EL (cell line): ENCODE data around the gene TM4SF20.
"Not testable (repeated sequence)": the region's sequence is repeated elsewhere in the genome, so short reads cannot be mapped to it uniquely, and the experiment has no call there.

Source experiments
- DNase-seq: peaks from one replicate; pipeline ENCODE4 v3.0.0-alpha.2; 2016

Gene TM4SF20

DNA sequence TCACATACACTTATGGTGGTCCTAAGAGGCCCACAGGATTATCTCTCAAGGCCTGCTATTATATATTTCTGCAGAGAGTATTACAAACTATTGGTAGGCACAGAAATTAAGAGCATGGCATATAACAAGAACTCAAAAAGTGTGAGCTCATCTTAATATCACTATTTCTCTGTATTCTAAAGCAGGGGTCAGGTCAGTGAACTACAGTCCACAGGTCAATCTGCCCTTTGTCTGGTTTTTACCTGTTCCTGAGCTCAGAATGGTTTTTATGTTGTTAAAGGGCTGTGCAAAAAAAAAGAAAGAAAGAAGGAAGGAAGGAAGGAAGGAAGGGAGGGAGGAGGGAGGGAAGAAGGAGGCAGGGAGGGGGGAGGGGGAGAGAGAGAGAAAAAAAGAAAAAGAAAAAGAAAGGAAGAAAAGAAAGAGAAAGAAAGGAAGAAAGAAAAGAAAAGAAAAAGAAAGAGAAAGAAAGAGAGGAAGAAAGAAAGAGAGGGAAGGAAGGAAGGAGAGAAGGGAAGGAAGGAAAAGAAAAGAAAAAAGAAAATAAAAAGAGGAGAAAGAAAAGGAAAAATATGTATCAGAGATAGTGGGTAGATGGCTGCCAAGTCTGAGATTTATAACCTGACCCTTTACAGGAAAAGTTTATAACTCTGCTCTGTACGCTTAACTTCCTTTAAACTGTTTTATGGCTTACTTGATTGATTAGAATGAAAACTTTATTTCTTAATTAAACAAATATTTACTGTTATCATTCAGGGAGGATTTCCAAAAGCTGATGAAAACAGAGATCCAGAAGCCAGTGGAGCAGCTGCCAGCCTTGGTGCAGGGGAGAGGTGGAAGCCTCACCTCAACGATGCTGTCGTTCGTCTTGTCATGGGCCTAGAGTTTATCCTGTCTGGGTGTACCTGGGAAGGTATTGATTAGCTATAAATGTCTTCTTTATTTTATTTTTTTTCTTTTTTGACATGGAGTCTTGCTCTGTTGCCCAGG, 19.9 kb upstream of the TM4SF20 start:
- no peak for DNase-seq

DNA sequence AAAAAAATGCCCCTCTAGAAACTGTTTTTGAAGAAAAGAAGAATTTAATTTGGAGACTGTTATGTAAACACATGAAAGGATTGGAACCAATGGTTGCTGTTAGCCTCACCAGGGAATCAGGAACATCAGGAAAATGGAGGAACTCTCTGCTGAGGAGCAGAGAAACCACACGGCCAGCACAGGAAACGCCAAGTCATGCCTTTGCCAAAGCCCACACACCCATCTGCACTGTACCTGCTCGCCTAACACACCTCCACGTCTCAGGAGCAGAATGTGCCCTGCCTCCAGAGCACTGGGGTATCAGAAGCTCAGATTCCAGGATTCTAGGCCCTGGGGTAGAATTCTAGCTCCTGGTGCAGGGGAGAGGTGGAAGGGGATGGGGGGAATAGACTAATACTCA, 18.5 kb upstream of the TM4SF20 start:
- DNase-seq = no peak

DNA sequence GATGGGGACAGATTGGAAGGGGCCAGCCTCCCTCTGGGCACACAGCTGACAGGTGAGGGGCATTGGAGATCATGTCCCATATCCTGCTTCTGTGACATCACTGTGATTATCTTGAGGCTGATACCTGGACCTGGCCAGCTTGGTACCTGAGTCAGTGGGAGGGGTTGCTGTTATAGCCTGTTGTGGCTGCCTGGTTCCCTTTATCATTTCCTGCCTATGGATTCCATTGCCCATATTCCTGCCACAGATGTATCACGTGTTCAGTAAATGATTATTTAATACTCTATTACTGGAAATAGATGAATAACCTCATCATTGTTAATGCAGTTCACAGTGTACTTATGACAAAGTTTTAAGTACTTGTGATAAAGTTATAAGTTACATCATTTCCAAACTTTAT, 16.4 kb upstream of the TM4SF20 start:
- DNase-seq = no peak

DNA sequence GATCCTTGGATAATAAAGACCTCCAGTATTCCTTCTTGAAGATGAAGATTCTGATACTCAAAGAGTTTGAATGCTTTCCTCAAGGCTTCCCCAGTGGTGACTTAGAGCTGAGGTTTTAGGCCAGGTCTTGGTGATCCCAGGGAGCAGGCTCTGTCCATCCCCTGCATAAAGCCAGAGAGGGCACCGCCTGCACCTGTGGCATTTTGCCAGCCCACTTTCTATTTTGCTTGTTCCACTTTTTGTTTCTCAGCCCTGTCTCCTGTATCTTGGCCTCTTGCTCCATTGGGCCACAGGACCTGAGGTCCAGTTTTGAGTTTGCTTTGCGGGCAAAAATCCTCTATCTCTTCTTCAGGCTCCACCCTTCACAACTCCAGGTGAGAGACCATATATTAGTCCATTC, 15.3 kb upstream of the TM4SF20 start:
- no peak for DNase-seq

DNA sequence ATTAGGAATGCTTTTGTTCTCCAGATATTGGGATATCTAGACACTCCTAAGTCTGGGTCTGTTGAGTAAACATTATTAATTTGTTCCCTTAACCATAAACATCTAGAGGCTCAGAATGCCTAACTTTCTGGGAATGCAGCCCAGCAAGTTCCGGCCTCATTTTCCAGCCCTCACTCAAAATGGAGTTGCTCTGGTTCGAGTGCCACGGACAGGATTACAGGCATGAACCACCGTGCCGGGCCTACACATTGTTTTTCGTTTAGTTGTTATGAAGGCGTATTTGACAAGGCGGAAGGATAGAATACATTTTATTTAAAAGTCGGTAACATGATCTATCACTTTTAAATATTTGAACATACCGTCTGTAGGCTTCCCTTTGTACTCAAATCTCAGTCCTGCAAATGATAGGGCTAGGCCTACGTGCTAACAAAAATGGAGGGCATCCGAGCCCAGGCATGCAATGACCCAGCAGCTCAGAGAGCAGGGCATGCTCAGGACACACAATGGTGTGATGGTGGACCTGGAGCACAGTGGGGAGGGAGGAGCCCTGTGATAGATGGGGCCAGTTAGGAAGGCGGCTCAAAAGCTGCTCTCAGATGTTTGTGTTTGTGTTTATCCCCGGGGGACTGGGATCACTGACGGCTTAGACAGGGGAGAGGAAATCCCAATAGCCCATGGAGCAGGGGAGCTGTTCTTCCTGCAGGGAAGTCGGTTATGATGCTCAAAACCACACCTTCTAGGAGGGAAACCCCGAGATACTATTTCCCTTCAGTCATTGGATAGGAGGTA, 11.6 kb upstream of the TM4SF20 start:
- DNase-seq = no peak

DNA sequence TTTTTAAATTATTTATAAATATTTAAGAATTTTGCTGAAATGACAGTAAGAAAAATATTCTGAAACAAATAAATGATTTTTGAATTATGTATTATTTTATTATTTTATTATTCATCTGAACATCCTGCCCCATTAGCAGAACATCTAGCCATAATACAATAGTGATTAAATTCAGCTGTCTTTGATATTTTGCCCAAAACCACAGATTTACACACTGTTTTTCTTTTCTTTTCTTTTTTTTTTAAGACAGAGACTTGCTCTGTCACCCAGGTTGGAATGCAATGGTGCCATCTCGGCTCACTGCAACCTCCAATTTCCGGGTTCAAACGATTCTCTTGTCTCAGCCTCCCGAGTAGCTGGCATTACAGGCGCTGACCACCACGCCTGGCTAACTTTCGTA, 10.6 kb upstream of the TM4SF20 start:
- DNase-seq = no peak

DNA sequence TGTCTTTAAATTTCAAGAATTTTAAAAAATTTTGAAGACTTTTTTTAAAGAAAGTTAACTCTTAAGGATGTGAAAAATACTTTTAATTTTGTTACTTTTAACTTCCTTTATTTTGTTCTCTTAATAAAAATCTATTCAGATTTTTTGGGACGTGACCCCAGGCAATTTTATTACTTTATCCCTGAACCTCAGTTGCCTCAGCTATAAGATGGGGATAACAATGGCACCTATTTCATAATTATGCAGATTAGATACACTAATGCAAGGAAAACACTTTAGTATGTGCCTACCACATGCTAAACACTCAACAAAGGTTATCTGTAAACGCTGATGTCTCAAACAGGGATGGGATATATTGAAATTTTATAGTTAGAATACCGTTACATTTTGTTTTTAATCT, 10.1 kb upstream of the TM4SF20 start:
- DNase-seq = no peak

DNA sequence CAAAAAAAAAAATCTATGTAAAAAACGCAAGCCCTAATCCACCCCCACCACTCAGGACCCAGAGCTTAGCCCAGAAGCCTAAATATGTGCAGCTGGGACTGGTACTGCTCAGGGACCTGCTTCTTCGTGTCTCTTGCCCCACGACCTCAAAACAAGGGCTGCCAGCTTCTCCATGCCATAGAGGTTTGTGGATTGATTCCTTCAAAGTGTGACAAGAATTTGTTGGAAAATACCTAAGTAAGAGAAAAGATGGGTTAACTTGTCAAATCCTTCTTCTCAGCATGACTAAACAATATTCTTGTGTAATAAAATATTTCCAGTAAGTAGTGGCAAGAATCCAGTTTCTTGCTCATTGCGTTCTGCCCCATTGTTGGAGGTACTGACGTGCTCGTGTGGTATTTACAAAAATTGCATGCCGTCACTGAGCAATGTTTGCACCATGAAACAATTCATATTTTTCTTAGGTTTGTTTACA, 9.5 kb upstream of the TM4SF20 start:
- DNase-seq = peak; percentile 92

DNA sequence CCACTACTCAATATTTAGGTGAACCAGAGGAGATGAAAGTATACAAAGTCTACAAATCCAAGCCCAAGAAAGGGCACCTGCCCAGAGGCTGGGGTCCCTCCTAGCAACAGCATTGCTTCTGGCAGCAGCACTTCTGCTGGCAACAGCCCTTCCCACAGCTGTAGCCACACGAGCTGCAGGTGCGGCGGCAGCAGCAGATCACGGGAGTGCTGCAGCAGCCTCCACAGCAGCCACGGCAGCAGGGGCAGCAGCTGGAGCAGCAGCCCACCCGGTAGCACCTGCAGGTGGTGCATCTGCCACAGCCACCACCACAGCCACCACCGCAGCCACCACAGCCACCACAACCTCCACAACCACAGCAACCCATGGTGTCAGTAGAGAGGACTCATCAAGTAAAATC, 8.5 kb upstream of the TM4SF20 start, which contains the start of gene SCYGR1:
Gene SCYGR1, minus strand, starts transcription at position 367 of the 400 bp plus-strand sequence. Its CDS starts 0 bp downstream, at position 367.
- DNase-seq = not testable (repeated sequence)

DNA sequence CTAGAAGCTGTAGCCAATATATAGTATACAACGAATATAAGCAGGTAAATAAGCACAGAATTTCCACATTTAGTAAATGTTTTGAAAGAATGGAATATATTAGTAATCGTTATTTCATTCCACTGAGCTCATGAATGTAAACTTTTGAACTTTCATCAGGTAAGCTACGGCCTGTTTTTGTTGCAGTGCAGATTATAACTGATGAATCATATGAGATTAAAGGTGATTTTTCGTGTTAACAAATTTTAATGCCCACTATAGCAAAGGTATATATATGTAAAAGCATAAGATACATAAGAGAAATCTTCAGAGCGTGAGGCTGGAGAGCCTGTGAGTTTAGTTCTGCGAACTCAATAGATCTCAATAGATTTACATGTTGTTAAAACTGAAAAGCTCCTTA, 7.5 kb upstream of the TM4SF20 start:
- no peak for DNase-seq

DNA sequence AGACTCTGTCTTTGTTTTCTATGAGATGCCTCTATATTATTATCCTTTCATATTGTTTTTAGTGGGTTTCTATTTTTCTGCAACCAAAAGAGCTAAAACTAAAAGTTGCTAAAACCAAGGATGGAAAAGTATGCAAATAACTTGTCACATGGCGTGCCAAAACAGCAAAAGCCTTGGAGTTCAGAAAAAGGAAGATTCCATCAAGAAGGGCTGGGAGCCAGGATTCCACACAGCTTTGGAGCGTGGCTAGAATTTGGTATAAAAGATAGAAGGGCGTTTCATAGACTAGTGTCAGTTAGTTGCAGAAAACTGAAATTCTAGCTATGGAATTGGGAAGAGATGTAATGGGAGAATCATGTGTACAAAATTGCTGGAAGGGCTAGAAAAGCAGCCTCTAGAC, 4.6 kb upstream of the TM4SF20 start:
- DNase-seq = no peak

DNA sequence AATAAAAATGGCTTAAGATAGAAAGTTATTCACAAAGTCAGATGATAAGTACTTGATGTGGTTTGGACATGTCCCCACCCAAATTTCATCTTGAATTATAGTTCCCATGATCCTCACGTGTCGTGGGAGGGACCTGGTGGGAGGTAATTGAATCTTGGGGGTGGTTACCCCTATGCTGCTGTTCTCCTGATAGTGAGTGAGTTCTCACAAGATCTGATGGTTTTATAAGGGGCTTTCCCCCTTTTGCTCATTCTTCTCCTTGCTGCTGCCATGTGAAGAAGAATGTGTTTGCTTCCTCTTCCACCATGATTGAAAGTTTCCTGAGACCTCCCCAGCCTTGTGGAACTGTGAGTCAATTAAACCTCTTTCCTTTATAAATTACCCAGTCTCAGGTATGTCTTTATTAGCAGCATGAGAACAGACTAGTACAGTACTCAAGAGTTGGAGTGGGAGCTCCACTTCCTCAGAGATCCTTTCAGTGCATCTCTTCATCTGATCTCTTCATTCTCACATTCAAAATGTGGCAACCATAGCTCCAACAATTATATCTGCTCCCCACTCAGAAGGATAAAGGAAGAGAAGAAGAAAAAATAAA, 3.2 kb upstream of the TM4SF20 start:
- DNase-seq = not testable (repeated sequence)

DNA sequence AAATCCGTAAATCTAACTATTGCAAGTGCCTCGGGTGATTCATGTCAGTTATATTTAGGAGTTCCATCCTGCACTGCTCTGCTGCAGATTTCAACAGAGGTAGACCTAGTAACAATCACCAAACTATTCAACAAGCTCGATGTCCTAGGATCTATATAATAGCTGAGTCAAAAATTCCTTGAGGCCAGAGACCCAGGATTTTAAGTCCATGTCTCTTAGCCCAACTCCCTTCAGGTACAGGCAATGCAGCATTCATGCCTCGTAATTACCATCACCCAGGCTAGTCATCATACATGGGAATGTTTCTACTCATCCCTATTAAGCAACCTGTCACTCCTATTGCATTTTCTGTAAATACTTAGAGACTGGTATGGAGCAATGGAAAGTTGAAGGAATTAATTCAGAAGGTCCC, 729 bp downstream of the TM4SF20 start:
- peak; percentile 51 for DNase-seq

DNA sequence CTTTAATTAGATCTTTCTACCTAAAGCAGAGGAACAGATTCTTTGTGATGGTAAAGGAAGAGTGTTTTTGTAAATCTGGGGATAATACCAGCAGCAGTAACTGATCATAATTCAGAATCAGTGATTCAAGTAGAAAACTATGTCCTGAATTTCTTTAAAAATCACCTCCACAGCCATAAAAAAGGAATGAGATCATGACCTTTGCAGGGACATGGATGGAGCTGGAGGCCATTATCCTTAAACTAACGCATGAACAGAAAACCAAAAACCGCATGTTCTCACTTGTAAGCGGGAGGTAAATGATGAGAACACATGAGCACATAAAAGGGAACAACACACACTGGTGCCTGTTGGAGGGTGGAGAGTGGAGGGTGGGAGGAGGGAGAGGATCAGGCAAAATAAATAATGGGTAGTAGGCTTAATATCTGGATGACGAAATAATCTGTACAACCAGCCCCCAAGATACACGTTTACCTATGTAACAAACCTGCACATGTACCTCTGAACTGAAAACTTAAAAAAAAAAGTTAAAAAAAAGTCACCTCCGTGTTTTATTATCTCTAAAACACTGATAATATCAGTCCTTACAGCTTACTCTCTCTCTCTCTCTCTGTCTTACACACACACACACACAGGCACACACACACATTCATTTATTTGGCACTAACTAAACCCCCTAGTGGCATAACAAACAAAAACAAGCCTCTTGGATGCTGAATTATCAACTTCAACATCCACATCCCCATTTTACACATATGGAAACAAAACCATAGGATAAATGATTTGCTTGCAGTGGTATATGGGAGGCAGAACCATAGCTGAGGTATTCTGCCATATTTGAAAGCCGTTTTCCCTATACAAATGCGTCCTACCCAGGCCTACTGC, 1.4 kb downstream of the TM4SF20 start:
- DNase-seq = peak; percentile 53

DNA sequence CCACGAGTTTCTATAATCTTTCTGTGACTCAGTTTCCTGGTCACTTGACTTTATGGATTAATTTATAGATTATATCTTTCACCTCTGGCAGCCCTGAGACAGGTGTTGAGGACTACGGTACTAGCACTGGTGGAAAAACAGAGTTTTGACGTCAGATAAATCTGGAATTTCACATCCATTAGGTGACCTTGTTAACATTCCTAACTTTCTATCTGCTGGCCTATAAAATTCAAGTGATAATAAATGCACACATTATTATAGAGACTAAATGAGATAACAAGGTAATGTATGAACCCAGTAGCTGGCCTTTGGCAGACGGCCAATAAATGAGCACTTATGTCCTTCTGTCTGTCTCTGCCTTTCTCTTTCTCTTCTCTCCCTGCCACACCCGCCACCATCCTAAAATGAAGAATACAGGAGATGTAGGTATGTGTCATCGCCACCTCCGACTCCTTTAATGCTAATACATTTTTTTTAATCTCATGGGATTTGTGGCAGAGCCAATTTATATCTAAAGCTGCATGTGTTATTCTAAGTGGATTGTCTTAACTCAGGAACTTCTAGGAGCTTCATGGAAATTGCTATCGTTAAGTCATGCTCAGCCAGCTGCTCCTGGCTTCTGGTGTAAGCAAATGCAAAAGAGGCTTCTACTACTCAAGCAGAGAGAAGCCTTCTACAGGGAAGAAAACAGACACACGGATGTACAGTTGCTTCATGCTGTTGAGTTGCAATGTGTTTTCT, 2.3 kb downstream of the TM4SF20 start:
- DNase-seq = peak; percentile 22

DNA sequence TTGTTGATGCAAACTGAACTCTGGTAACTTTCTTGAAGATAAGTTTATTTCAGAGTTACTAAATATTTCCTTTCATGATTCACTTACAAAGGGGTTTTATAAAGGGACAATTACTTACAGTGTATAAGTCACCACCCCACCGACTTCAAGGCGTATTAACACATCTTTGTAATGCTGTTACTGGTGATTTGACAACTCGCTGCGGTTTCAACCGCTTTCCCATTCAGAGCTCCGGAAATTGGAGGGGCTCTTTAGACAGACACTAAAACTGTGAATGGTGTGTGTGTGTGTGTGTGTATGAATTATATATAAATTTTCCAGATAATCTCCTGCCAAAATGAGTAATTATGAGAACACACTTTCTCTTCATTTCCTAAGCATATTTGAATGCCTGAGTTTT, 4.9 kb downstream of the TM4SF20 start:
- DNase-seq = peak; percentile 18

DNA sequence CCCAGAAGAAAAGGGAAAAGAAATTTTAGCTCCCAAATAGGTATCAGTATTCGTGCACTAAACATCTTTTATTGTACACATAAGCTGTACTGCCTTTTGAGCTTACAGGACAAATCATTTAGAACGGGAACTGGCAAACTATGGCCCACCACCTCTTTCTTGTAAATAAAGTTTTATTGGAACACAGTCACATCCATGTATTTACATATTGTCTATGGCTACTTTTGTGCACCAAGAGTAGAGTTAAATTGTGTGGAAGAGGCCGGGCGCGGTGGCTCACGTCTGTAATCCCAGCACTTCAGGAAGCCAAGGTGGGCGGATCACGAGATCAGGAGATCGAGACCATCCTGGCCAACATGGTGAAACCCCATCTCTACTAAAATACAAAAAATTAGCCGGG, 5.7 kb downstream of the TM4SF20 start:
- no peak for DNase-seq

DNA sequence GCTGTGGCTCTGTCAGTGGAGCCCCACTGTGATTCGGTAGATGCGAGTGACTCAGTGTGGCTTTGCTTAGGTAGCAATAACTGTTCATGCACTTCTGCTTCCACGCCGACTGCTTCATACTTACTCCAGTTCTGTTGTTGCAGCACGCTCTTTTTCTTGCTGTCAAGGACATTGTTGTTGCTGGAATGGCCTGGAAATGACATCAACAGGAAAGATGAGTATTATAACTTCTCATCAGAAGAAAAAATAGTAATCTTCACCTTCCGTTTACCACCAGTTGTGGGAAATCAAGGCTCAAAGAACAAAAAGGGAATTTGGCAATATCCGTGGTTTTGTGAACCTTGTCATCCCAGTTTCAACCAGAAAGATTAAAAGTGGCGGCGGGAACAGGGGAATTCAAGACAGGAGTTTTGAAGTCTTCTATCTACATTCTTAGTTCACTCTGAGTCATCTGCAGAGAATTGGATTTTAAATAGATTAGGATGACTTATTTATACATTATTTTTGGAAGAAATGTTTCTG, 8.3 kb downstream of the TM4SF20 start:
- peak; percentile 73 for DNase-seq

DNA sequence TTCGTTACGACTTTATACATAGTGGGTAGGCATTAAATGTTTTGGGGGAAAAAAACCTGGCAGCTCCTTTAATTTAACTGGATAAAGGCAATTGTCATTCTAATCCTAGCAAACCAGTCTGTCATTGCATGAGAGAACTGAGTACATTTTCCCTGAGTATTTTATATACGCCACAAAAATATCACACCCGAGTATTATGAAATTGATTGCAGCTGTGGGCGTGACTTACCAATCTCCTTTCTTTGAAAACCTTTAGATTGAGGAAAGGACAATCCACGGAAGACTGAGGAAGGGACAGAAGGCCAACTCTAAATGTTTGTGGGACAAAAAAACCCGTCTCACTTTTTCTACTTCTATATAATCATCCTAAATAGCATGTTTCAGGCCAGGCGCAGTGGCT, 9.0 kb downstream of the TM4SF20 start:
- DNase-seq = no peak

DNA sequence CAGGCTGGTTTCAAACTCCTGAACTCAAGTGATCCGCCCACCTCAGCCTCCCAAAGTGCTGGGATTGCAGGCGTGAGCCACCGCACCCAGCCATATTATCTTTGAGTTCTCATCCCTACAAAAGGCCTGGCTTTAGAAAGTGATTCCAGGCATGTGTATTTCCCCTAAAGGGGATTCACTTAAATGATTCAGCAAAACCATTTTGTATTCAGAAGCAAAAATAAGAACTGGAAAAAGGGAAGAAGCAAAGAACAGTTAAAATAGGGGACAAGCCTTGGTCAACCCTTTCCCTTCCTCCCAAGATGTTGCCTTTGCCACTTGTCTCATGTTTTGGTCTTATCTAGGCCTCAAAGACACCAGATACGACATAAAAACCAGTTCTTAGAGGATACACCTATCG, 10.5 kb downstream of the TM4SF20 start:
- no peak for DNase-seq

DNA sequence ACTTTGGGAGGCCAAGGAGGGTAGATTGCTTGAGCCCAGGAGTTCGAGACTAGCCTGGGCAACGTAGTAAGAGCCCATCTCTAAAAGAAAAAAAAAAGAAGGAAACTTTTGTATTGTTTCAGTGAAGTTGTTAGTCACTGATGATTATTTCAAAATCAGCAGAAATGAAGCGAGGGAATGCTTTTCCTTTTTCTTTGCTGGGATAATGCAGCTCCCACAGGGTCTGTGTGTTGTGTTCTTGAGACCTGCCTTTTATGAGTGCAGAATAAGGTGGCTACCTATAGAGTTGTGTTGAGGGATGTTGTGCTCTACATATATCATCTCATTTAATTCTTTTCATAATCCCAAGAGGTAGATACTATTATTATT, 11.7 kb downstream of the TM4SF20 start:
- no peak for DNase-seq
